Upper lobe of left lung (tissue), 4 donors: ENCODE data around the gene PPP1CC.

Source experiments
- CTCF ChIP-seq, 6 experiments: fragments of 450-650 bp in 4 of 6; fragments of 200-600 bp in 2 of 6; sonication (generic) in 2 of 6; IDR thresholded peaks; one replicate each; pipeline ENCODE4 v1.5.1; 2016 to 2019; ENCODE audit warnings: antibody characterized with exemption in 6 of 6
- EP300 ChIP-seq, 4 donors: sonication (generic); formaldehyde crosslinking; IDR thresholded peaks; one replicate each; pipeline ENCODE4 v1.5.1; 2017; ENCODE audit warnings: antibody characterized with exemption in 4 of 4, control low read depth in 2 of 4
- POLR2A ChIP-seq, 4 donors: fragments of 450-650 bp; IDR thresholded peaks; one replicate each; pipeline ENCODE4 v1.5.1; 2016 to 2017; ENCODE audit warnings: antibody characterized with exemption in 4 of 4, mild to moderate bottlenecking in 2 of 4
- POLR2AphosphoS5 ChIP-seq, 2 donors: sonication (generic); formaldehyde crosslinking; IDR thresholded peaks; one replicate each; pipeline ENCODE4 v1.5.1; 2017; ENCODE audit warnings: antibody characterized with exemption in 2 of 2

GRCh38 chr12:110791589-110791988 is 48.9 kb upstream of the PPP1CC start:
- no peak for TF ChIP-seq CTCF (IDR thresholded peaks at IDR 0.05)
- no peak for TF ChIP-seq POLR2A (IDR thresholded peaks at IDR 0.05)
- no peak for TF ChIP-seq EP300 (IDR thresholded peaks at IDR 0.05)
- TF ChIP-seq POLR2AphosphoS5 (IDR thresholded peaks at IDR 0.05) = no peak
